HG02885 (cell line): Measurements from ENCODE around the gene CYTH3.
"Not testable (repeated sequence)": the region's sequence is repeated elsewhere in the genome, so short reads cannot be mapped to it uniquely, and the experiment has no call there.

ENCODE experiments used
- ATAC-seq: cut with Tn5 transposase; IDR thresholded peaks from one replicate; pipeline ENCODE4 v1.9.1; 2021; ENCODE audit warnings: mild to moderate bottlenecking; ENCODE audit not compliant: unreplicated experiment, poor library complexity

The CYTH3 gene

DNA sequence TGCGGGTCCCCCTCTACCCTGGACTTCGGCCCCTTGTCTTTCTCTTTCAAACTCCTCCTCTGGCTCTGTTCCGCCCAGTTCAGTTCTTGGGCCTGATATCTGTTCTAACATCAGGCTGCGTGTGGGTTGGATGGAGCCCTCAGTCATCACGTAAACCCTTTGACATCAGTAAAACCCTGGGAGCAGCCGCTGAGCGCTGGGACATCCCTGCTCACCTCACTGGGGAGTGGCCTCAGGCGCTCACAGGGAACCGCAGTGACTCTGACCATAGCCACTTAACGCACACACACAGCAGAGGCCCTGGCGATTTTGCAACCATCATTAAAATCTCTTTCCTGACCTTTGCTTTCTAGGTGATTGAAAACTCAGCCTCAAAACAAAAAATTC lies 113.3 kb downstream of the CYTH3 start:
- no peak for ATAC-seq

DNA sequence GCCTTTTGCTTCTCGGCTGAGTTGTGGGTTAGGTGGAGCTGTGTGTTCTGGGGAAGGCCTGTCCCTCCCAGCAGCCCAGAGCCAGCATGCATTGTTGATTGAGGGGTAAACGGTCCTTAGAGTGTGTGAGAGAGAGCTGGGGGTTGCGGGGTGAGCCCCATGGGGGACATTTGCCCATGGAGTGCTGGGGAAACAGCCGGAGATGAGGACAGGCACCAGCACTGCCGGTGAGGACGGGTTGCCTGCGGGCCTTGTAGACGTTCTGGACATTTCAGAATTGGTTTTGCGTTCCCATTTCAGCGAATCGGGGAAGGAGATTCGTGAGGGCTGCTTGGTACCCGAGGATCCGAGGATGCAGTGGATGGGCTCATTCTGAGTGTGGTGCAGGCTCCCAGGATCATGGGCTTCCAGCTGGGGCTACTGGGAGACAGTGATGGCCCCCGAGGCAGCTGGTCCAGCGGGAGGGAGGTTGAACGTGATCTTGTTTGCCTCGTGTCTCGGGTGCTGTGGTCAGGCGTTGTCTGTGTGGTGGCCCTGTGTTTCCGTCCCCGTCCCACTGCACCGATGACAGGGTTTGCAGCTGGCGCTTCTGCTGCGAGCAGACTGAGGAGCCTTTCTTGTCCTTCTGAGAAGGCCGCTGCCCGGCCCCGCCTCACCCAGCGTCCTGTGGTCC lies 113.9 kb downstream of the CYTH3 start:
- ATAC-seq, result no peak

DNA sequence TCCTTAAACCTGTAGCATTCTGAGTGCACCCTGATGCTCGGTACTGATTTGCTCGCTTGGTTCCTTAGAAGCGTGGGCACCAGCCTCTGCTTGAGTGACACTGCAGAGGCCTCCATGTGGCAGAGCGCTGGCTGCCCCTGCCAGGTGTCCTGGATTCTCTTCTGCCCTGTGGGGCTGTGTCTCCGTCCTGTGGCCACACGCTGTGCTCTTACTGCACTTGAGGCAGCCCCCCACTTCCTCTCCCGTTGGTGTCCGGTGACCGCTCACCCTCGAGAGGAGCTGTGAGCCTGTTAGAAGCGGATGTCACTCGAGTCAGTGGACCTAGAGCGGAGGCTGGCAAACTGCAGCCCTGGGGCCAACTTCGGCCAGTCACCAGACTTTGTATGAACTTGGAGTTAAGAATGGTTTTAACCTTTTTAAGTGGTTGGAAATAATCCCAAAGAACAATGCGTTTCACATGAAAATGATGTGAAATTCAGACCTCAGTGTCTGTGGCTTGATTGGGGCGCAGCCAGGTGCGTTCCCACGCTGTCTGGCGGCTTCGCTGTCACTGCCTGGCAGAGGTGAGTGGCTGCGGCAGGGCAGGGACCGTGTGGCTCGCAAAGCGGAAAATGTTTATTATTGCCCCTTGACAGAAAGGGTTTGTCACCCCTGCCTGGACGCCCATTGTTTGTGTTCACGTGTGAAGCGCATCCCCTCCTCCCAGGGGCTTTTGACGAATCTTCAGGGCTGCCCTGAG lies 114.6 kb downstream of the CYTH3 start:
- ATAC-seq, result no peak

DNA sequence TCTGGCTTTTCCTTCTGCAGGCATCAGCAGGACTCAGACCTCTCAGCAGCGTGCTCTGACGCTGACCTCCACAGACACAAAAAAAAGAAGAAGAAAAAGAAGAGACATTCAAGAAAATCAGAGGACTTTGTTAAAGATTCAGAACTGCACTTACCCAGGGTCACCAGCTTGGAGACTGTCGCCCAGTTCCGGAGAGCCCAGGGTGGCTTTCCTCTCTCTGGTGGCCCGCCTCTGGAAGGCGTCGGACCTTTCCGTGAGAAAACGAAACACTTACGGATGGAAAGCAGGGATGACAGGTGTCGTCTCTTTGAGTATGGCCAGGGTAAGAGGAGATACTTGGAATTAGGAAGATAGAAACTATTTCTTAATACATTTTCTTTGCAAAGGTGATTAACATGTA lies 115.7 kb downstream of the CYTH3 start:
- no peak for ATAC-seq

DNA sequence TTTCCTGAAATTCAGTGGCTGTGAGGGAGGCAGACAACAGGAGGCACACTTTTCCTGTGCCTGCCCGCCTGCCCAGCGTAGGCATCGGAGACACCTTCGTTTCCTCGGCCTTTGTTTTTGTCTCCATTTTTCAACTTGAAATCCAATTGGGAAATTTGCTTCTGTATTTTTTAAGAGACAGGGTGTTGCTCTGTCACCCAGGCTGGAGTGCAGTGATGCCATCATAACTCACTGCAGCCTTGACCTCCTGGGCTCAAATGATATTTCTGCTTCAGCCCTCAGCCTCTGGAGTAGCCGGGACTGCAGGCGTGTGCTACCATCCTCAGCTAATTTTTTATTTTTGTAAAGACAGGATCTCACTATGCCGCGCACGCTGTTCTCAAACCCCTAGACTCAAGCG lies 116.8 kb downstream of the CYTH3 start:
- ATAC-seq, result no peak

DNA sequence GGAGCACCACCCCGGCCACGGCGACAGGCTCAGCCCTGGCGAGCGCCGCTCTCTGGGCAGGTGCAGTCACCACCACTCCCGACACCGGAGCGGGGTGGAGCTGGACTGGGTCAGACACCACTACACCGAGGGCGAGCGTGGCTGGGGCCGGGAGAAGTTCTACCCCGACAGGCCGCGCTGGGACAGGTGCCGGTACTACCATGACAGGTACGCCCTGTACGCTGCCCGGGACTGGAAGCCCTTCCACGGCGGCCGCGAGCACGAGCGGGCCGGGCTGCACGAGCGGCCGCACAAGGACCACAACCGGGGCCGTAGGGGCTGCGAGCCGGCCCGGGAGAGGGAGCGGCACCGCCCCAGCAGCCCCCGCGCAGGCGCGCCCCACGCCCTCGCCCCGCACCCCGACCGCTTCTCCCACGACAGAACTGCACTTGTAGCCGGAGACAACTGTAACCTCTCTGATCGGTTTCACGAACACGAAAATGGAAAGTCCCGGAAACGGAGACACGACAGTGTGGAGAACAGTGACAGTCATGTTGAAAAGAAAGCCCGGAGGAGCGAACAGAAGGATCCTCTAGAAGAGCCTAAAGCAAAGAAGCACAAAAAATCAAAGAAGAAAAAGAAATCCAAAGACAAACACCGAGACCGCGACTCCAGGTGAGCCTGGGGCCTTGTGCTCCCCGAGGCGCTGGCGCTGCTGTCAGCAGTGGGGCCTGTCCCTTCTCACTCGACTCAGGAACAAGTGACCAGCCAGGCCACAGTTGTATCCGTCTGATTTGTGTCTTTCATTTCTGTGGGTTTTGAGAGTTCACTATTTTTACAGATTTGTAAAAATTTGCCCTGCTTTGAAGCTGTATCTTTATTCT lies 117.7 kb downstream of the CYTH3 start:
- no peak for ATAC-seq

DNA sequence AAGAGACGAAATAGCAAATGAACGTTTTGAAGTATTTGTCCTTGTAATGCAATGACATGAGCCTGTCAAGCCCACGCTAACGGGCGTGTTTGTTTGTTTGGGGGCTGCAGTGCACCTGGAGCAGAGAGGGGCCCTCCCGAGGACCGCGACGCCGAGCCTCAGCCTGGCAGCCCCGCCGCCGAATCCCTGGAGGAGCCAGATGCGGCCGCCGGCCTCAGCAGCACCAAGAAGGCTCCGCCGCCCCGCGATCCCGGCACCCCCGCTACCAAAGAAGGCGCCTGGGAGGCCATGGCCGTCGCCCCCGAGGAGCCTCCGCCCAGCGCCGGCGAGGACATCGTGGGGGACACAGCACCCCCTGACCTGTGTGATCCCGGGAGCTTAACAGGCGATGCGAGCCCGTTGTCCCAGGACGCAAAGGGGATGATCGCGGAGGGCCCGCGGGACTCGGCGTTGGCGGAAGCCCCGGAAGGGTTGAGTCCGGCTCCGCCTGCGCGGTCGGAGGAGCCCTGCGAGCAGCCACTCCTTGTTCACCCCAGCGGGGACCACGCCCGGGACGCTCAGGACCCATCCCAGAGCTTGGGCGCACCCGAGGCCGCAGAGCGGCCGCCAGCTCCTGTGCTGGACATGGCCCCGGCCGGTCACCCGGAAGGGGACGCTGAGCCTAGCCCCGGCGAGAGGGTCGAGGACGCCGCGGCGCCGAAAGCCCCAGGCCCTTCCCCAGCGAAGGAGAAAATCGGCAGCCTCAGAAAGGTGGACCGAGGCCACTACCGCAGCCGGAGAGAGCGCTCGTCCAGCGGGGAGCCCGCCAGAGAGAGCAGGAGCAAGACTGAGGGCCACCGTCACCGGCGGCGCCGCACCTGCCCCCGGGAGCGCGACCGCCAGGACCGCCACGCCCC lies 118.5 kb downstream of the CYTH3 start:
- no peak for ATAC-seq

DNA sequence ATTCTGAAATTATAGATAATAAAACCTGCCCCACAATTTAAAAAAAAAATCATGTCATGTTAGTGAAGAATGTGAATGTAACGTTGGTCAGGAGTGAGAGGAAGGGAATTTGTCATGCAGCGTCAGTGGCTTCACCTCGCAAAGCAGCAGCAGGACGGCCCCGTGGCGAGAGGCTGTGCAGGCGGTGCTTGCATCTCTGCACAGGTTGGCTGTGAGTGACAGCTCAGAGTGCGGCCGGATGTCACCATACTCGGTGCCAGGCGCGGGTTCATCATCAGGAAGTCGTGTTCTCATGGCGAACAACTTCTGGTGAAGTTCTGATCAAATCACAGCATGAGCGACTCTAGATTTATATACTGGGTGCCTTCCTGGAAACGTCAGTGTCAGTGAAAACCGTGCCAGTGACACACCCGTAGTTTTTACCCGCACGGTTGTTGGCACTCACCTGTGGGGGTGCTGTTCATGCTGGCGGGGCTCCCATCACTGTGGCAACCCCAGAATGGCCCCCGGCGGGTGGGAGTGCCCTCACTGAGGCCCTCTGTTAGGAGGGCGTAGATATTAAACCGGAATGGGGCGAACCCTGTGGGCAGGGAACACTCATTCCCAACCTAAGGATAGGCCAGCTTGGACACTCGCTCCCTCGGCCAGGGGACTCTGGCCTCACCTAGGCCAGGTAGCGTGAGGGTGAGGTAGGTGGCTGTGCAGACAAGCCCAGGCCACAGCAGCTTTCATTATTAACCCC lies 120.3 kb downstream of the CYTH3 start:
- ATAC-seq, result no peak

DNA sequence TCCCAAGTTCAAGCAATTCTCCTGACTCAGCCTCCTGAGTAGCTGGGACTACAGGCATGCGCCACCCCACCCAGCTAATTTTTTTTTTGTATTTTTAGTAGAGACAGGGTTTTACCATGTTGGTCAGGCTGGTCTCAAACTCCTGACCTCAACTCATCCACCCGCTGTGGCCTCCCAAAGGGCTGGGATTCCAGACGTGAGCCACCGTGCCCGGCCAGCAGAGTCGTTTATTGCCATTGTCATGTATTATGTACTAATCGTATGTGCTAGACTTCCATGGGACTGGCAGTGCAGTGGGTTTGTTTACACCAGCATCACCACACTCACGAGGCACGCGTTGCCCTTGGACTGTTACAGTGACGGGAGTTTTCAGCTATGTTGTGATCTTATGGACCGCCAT lies 120.9 kb downstream of the CYTH3 start:
- not testable (repeated sequence) for ATAC-seq

DNA sequence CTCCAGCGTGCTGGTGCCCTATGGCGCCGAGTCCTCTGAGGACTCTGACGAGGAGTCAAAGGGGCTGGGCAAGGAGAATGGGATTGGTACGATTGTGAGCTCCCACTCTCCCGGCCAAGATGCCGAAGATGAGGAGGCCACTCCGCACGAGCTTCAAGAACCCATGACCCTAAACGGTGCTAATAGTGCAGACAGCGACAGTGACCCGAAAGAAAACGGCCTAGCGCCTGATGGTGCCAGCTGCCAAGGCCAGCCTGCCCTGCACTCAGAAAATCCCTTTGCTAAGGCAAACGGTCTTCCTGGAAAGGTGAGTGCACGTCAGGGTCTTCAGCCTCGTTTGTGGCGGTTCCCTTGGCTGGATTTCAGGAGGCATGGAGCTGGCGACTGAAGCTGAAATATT lies 122.4 kb downstream of the CYTH3 start:
- ATAC-seq, result no peak

DNA sequence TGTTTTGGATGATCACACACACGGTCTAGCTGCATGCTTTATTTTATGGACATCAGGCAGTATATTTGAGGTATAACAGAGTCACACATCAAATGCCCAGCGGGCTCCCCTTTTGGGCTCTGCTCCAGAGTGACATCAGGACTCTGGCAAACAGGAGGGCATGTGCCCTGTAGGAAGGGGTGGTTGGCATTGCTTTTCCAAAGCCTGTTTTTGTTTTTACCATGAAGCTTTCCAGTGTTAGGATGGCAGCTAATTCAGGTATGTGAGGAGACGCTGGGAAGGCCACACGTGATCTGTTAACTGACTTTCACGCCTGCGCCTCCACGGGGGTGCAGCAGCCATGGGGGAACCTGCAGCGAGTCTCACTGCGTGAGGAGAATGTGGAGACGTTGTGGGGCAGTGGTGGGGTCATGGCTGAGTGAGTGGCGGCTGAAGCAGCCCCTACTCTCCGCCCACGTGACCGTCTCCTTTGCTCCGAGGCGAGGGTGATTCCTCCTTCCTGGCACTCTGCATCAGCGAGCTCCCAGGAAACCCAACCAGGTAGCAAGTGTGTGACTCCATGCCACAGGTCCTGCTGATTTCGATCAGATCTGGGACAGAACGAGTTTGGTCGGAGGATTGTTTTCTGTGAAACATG lies 123.6 kb downstream of the CYTH3 start:
- no peak for ATAC-seq

DNA sequence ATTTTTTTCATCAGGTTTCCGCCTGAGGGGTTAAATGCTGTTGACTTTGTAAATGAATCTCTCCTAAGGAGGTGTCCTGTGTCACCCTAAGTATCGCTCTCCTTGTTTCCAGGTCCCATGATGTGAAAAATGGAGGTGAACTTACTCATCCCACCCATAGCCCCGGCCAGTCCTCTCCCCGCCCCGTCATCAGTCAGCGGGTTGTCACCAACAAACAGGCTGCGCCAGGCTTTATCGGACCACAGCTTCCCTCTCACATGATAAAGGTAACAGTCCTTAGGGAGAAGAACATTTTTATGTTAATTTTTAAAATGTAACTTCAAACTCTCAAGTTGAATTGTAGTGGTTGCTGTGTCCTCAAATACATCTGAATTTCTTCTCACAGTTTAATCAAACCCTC lies 124.8 kb downstream of the CYTH3 start:
- no peak for ATAC-seq

DNA sequence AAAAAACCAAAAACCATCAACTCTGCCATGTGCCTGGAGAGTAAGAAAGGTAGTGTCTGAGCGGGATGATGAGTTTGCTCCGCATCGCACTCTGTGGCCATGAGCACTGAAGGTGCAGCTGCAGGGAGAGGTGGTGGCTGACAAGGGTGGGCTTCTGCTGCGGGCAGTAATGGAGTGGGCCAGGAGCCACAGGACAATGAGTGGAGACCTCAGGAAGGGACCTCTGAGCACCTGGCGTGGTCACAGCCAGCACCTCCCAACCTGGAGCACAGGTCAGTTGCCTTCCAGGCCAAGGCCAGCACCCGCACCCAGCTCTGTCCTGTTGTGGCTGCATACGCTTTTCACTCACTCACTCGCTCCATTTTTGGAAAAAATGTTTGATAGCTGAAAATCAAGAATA lies 125.8 kb downstream of the CYTH3 start:
- ATAC-seq, result no peak

DNA sequence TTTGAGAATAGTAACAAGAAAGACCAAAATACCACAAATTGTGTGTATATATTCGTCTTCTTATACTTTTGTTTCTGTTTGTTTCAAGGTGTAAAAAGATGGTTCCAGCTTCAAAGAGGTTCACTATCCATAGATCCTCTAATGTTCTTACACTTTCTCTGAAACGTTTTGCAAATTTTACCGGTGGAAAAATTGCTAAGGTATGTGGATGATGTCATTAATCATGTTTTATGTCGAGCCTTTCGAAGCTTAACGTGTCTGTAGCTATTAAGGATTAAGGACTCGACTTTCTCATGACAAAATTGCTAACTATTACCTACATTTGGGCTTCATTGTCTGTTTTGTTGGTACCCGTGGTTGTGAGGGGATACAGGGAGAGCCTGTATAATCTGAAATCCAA lies 128.4 kb downstream of the CYTH3 start:
- no peak for ATAC-seq

DNA sequence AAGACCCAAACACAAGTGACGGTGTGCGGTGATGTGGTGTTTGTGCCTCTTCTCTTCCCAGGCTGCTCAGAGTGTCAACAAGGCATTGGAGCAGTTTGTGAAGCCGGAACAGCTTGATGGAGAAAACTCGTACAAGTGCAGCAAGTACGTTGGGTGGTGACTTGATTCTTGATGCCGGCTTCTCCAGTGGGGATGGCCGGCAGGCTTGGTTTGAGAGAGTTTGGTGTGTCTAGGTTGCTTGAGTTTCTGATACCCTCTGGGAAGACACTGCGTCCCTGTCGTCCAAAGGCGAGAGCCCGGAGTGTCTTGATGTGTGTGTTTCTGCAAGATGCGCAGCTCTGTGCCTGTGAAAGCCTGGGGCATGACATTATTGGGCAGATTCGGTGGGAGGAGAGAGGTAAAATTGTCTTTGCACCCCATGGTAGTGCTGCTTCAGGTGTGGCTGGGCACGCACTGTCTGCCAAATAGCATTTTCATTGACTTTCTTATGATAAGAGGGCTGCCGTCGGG lies 129.5 kb downstream of the CYTH3 start:
- no peak for ATAC-seq

DNA sequence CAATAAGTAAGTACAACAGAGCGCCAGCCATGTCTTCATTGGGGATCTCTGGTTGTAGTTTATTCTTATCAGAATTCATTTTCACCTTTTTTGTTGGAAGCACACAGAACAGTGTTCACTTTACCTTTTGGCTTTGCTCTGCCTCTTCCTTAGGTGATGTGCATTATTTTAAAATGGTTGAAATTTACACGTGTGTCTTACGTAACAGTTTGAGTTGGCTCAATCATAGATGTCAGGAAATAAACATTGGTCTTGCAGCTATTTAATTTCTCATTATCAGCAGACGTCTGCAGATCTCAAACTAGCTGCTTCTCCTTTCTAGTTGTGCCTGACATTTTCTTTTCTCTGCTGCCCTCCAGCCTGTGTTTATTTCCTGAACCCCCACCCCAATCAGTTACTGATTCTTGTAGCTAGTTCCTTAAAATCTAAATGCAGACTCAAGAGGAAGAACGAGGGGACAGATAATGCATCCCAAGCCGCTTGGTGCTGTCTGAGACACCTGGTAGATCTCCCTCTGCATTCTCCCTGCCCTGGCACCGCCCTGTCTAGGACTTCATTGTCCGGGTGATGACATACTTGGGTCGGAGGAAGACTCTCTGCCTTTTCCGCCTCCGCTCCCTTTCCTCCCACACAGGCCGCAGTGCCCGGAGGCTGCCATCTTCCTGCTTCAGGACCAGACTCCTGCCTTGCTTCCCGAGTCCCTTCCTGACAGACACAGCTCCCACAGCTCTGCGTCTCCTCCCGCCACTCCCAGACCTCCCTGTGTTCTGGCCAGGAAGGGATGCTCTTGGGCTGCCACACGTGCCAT lies 133.0 kb downstream of the CYTH3 start:
- ATAC-seq, result no peak

DNA sequence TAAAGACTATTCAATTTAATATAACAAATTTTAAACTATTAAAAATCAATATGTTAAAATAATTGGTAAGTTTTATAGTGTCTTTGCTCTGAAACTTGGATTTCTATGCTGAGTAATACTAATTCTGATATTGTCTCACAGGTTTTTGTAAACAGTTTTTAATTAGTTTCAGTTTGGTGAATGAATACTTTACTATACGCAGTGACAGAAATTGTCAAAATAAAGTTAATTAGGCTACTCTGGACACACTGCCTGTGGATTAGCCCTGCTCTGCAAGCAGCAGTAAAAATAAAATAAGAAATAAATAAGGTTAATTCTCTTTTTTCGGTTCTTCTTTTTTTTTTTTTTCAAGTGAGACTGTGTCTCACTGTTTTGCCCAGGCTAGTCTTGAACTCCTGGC lies 135.9 kb downstream of the CYTH3 start:
- ATAC-seq, result no peak

DNA sequence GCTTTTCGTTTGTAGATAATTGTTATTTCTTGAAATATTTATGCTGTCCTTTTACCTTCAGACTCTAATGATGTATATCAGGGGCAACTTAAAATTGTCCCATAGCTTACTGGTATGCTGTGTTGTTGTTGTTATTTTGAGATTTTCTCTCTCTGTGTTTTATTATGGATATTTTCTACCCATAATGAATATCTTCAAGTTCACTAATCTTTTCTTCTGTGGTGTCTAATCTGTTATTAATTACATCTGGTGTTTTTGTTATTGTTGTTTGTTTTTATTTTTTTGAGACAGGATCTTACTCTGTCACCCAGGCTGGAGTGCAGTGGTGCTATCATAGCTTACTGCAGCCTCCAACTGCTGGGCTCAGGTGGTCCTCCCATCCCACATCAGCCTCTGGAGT lies 139.2 kb downstream of the CYTH3 start:
- ATAC-seq, result no peak
